ENCODE results near the gene SPRN.

SPRN gene

GRCh38 chr10:133446979-133447378 lies 22.6 kb upstream of the SPRN start:
- H3K27ac ChIP-seq (ENCODE audit: low read depth, low read length), result no peak overlapping the region
- TF ChIP-seq EZH2phosphoT487 (conservative IDR thresholded peaks at IDR 0.05; ENCODE audit: low read length) (no peak), CTCF (IDR thresholded peaks at IDR 0.05; ENCODE audit: insufficient read depth, low read length, poor library complexity, severe bottlenecking) (no peak)
- H3K9ac ChIP-seq (ENCODE audit: low read length), result no peak overlapping the region
- no peaks in the 10 kb centered on the region for H4K20me1 ChIP-seq (ENCODE audit: low read depth, low read length)
- H3K4me3 ChIP-seq (ENCODE audit: insufficient read depth, low read length, poor library complexity, severe bottlenecking), result no peak overlapping the region
- no peaks in the 10 kb centered on the region for H3K9me2 ChIP-seq (replicated peaks; ENCODE audit: insufficient read depth, low read length)
- H2AFZ ChIP-seq (ENCODE audit: low read depth, low read length, severe bottlenecking), result no peak overlapping the region
- H3K4me2 ChIP-seq (ENCODE audit: low read depth, low read length, poor library complexity, severe bottlenecking), result no peak overlapping the region
- H3K9me3 ChIP-seq (ENCODE audit: insufficient read depth, low read length), result peaks cover 17% of the 10 kb centered on the region; the same call in 1 of the 2 replicates
- H3K27me3 ChIP-seq (ENCODE audit: low read length), result no peaks in the 10 kb centered on the region
- H3K36me3 ChIP-seq (ENCODE audit: low read length), result 0 out of 2 replicates have a peak, but pooled peaks cover 3% of the 10 kb centered on the region
- no peaks in the 10 kb centered on the region for H3K79me2 ChIP-seq (ENCODE audit: insufficient read depth, low read length)
- no peaks in the 10 kb centered on the region for H3F3A ChIP-seq (ENCODE audit: insufficient read depth)

GRCh38 chr10:133445751-133446708 lies 21.6 kb upstream of the SPRN start:
- H3K27me3 ChIP-seq (ENCODE audit: low read length), result no peaks in the 10 kb centered on the region
- H4K20me1 ChIP-seq (ENCODE audit: low read depth, low read length), result no peaks in the 10 kb centered on the region
- no peaks in the 10 kb centered on the region for H3K9me2 ChIP-seq (replicated peaks; ENCODE audit: insufficient read depth, low read length)
- H3F3A ChIP-seq (ENCODE audit: insufficient read depth), result no peaks in the 10 kb centered on the region
- no peaks in the 10 kb centered on the region for H3K79me2 ChIP-seq (ENCODE audit: insufficient read depth, low read length)
- peaks cover 17% of the 10 kb centered on the region; the same call in 1 of the 2 replicates for H3K9me3 ChIP-seq (ENCODE audit: insufficient read depth, low read length)
- no peak for TF ChIP-seq CTCF (IDR thresholded peaks at IDR 0.05; ENCODE audit: insufficient read depth, low read length, poor library complexity, severe bottlenecking)
- no peak overlapping the region for H3K27ac ChIP-seq (ENCODE audit: low read depth, low read length)
- H3K4me3 ChIP-seq (ENCODE audit: insufficient read depth, low read length, poor library complexity, severe bottlenecking), result no peak overlapping the region
- 0 out of 2 replicates have a peak, but pooled peaks cover 3% of the 10 kb centered on the region for H3K36me3 ChIP-seq (ENCODE audit: low read length)
- no peak overlapping the region for H3K9ac ChIP-seq (ENCODE audit: low read length)
- no peak overlapping the region for H2AFZ ChIP-seq (ENCODE audit: low read depth, low read length, severe bottlenecking)
- H3K4me2 ChIP-seq (ENCODE audit: low read depth, low read length, poor library complexity, severe bottlenecking), result no peak overlapping the region

- H3K36me3 ChIP-seq (ENCODE audit: low read length), result 0 out of 2 replicates have a peak, but pooled peaks cover 3% of the 10 kb centered on the region
- H3K9me2 ChIP-seq (replicated peaks; ENCODE audit: insufficient read depth, low read length), result no peaks in the 10 kb centered on the region
- peaks cover 17% of the 10 kb centered on the region; the same call in 1 of the 2 replicates for H3K9me3 ChIP-seq (ENCODE audit: insufficient read depth, low read length)
- TF ChIP-seq EZH2phosphoT487 (conservative IDR thresholded peaks at IDR 0.05; ENCODE audit: low read length) (no peak), CTCF (IDR thresholded peaks at IDR 0.05; ENCODE audit: insufficient read depth, low read length, poor library complexity, severe bottlenecking) (no peak)
- H3K27ac ChIP-seq (ENCODE audit: low read depth, low read length), result no peak overlapping the region
- no peak overlapping the region for H3K4me3 ChIP-seq (ENCODE audit: insufficient read depth, low read length, poor library complexity, severe bottlenecking)
- no peaks in the 10 kb centered on the region for H3K27me3 ChIP-seq (ENCODE audit: low read length)
- H3K79me2 ChIP-seq (ENCODE audit: insufficient read depth, low read length), result no peaks in the 10 kb centered on the region
- H2AFZ ChIP-seq (ENCODE audit: low read depth, low read length, severe bottlenecking), result no peak overlapping the region
- no peak overlapping the region for H3K4me2 ChIP-seq (ENCODE audit: low read depth, low read length, poor library complexity, severe bottlenecking)
- H3K9ac ChIP-seq (ENCODE audit: low read length), result no peak overlapping the region
- no peaks in the 10 kb centered on the region for H4K20me1 ChIP-seq (ENCODE audit: low read depth, low read length)
- H3F3A ChIP-seq (ENCODE audit: insufficient read depth), result no peaks in the 10 kb centered on the region
Measured at GRCh38 chr10:133445268-133445732, 20.9 kb upstream of the SPRN start.

Data from SU-DHL-6 (cell line).